PC-3 (cell line): ENCODE measurements around the gene EFNA5.

ENCODE experiments used
- CTCF ChIP-seq: fragments of 300-600 bp; sonication (generic); conservative IDR thresholded peaks from 2 replicates; pipeline ENCODE4 v1.5.1; 2017; ENCODE audit warnings: antibody characterized with exemption, low read depth, mild to moderate bottlenecking, low read length
- EZH2 ChIP-seq: fragments of 300-600 bp; sonication (generic); IDR thresholded peaks from one replicate; pipeline ENCODE4 v1.6.1; 2017; ENCODE audit warnings: antibody characterized with exemption, mild to moderate bottlenecking, low read length; ENCODE audit not compliant: unreplicated experiment

DNA sequence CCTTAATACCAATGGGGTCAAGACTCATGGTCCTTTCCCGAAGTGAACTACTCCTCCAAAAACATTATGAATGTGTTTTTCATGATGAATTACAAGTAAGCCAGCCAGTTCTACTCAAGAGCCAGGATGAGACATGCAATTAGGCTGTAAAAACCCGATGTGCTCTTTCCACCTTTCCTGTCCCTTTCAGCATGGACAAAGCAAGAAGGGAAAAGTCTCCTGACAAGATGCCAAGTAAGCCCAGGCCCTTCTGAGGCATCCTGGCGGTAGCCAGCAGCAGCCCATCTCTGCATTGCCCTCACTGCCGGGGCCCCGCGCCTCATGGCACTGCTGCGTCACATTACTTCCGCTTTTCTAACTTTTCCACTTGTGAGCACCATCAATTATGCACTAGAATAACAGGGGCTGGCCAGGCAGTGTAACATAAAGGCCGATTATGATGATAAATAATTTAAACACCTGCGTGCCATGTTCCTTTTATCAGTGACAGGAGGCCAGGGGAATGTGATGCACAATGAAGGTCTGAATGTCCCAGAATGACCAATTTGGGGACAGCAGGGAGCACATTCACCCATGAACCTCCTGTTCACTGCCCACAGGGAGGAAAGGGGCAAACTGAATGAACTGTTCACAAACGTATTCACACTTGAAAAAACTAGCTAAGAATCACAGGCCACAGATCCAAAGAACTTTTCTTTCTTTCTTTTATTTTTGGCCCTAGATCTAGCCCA is 37.4 kb downstream of the EFNA5 start:
- TF ChIP-seq EZH2 (no peak), CTCF (no peak)
